ENCODE results near the gene SH2D7. TPM values are rescaled to one million over a fixed set of nuclear protein-coding genes. Genes with fewer than 3 reads are reported as not detected.
A peak's percentile ranks its signal among the peaks of the same experiment; 100 is the strongest.

The SH2D7 gene
- total RNA-seq, 1 experiment from 2014 or later = not detected

DNA sequence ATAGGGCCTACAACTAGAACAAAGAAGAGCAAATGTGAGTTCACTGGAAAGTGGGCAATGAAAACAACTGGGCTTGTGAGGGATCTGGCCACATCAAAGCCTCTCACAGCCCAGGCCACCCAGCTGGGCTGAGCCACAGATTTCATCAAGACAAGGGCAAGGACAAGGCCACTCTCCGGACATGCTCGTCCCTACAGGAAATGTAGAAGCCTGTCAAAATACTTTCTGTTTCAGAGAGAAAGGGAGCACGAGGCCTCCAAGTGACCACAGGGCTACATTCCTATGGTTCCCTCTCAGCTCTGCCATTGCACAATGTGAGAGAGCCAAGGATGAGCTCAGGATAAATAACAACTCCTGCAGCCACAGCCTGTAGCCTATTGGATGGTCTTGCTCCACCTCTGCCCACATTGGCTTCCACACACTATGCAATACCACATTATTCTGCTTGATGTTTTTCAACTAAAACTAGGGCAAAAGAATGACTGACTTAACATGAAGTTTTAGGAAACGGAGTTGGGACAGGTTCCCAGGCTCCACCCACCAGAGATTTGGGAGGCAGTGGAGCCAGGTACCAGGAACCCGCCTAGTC lies 27.0 kb upstream of the SH2D7 start:
- BruUV-seq (replicated peaks) = no TSS peak
- no peak for DNase-seq
- H3K36me3 Mint-ChIP-seq (ENCODE audit: insufficient read depth, unreplicated experiment) = no peaks in the 10 kb centered on the region
- TF ChIP-seq, protein P1, sequence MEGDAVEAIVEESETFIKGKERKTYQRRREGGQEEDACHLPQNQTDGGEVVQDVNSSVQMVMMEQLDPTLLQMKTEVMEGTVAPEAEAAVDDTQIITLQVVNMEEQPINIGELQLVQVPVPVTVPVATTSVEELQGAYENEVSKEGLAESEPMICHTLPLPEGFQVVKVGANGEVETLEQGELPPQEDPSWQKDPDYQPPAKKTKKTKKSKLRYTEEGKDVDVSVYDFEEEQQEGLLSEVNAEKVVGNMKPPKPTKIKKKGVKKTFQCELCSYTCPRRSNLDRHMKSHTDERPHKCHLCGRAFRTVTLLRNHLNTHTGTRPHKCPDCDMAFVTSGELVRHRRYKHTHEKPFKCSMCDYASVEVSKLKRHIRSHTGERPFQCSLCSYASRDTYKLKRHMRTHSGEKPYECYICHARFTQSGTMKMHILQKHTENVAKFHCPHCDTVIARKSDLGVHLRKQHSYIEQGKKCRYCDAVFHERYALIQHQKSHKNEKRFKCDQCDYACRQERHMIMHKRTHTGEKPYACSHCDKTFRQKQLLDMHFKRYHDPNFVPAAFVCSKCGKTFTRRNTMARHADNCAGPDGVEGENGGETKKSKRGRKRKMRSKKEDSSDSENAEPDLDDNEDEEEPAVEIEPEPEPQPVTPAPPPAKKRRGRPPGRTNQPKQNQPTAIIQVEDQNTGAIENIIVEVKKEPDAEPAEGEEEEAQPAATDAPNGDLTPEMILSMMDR (IDR thresholded peaks at IDR 0.05; ENCODE audit: unreplicated experiment) = no peak
- H3K27ac Mint-ChIP-seq (ENCODE audit: unreplicated experiment) = no peak overlapping the region
- no peak overlapping the region for H3K4me3 Mint-ChIP-seq (ENCODE audit: low read depth, unreplicated experiment)
- intact Hi-C loops (cut with micrococcal nuclease; ENCODE audit: unreplicated experiment) = loop anchor here (5.0 kb wide), 1 partner anchor 58 kb away; no protein-coding TSS in a partner anchor
- no peaks in the 10 kb centered on the region for H3K9me3 Mint-ChIP-seq (ENCODE audit: low read depth, unreplicated experiment)
- CTCF ChIA-PET = interaction anchor here (0.6 to 1.0 kb wide), 5 partner anchors 8 to 162 kb away, joined by 3 to 8 read pairs (median 3); no protein-coding TSS in a partner anchor
- no peaks in the 10 kb centered on the region for H3K27me3 Mint-ChIP-seq (ENCODE audit: unreplicated experiment)
- no peaks in the 10 kb centered on the region for H3K4me1 Mint-ChIP-seq (ENCODE audit: low read depth, unreplicated experiment)

DNA sequence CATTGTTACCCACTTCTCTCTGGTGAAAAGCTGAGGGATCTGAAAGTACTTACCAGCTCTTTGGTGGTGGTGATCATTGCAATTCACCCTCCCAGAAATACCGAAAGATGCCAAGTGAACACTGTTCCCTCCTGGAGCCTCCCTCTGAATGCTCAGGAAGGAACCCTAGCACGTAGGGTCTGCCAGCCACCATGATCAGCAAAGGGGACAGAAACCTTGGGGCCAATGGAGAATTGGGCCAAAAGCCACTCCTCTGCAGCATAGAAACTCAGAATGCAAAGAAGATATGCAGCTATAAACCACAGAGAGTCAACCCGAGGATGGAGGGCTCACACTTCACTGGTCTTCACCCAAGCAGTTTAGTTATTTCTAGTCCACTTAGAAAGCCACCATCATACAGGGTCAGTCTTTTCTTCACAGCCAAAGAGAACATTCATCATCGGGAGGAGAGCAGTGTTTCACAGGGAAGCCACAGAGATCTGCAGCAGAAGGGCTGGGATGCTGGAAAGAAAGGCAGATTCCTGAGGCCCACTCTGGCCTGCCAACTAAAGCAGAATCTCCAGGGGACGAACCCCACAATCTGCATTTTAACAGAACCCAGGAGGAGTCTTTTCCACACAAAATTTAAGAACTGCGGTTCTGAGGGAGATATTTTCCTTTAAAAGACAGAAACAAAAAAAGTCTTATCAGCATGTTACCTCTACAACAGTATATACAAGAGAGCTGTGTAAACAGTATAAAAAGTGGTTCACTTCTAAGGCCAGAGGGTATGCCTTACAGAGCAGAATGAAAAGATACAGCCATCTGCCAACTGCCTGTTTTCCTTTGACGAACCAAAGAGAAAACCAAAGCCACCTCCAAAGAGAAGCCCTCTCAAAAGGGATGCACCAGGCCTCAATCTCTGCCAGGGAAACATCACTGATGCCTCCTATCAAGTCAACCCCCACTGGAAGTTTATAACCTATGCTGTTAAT lies 26.1 kb upstream of the SH2D7 start:
- no peak overlapping the region for H3K4me3 Mint-ChIP-seq (ENCODE audit: low read depth, unreplicated experiment)
- H3K9me3 Mint-ChIP-seq (ENCODE audit: low read depth, unreplicated experiment) = no peaks in the 10 kb centered on the region
- no peak overlapping the region for H3K27ac Mint-ChIP-seq (ENCODE audit: unreplicated experiment)
- H3K4me1 Mint-ChIP-seq (ENCODE audit: low read depth, unreplicated experiment) = no peaks in the 10 kb centered on the region
- no peaks in the 10 kb centered on the region for H3K27me3 Mint-ChIP-seq (ENCODE audit: unreplicated experiment)
- no TSS peak for BruUV-seq (replicated peaks)
- no peak for DNase-seq
- CTCF ChIA-PET = interaction anchor here (0.6 to 1.0 kb wide), 6 partner anchors 9 to 189 kb away, joined by 3 to 8 read pairs (median 4); no protein-coding TSS in a partner anchor
- intact Hi-C loops (cut with micrococcal nuclease; ENCODE audit: unreplicated experiment) = loop anchor here (5.0 kb wide), 1 partner anchor 59 kb away; no protein-coding TSS in a partner anchor
- TF ChIP-seq, protein P1 (IDR thresholded peaks at IDR 0.05; ENCODE audit: unreplicated experiment) = no peak
- H3K36me3 Mint-ChIP-seq (ENCODE audit: insufficient read depth, unreplicated experiment) = no peaks in the 10 kb centered on the region

DNA sequence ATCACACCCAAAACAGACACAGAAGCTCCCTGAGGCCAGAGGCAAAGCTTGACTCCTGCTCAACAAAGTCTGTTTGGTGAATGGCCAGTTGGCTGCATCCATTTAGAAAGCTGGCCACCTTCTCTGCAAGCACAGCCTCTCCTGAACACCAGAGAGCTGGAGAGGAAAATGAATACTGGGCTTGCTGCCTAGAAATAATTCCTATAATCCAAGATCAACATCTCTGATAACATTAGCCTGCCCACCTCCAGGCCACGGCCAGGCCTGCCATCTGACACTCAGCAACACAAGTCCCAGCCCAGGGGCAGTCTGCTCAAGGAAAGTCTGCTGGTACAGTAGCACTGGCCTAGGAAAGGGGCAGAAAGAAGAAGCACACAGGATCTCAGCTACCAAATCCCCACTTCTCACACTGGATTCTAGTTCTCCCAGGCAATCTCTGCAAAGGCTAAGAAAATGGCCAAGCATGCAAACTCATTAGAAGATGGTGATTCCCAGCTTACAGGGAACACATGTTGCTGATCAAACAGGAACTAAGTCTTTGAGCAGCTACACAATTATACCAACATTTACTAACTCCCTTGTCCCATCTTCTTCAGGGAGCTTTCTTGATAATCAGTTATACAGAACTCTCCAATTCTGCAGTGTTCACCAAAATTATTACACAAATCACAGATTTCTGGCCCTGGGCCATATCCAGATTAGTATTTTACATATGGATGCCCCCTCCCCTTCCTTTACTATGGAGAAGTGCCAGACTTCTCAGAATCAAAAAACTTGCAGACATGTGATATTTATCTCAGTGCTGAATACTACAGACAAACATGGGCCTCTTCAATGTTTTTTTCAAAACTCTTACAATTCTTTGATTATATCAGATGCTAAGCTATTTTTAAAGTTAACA lies 24.8 kb upstream of the SH2D7 start:
- H3K4me3 Mint-ChIP-seq (ENCODE audit: low read depth, unreplicated experiment) = peak overlapping the region; percentile 13
- no peak overlapping the region for H3K27ac Mint-ChIP-seq (ENCODE audit: unreplicated experiment)
- CTCF ChIA-PET = interaction anchor here (0.6 to 1.7 kb wide), 4 partner anchors 11 to 58 kb away, joined by 4 to 6 read pairs (median 4); no protein-coding TSS in a partner anchor
- intact Hi-C loops (cut with micrococcal nuclease; ENCODE audit: unreplicated experiment) = loop anchor here (5.0 kb wide), 1 partner anchor 60 kb away; no protein-coding TSS in a partner anchor
- TF ChIP-seq, protein P1 (IDR thresholded peaks at IDR 0.05; ENCODE audit: unreplicated experiment) = no peak
- no TSS peak for BruUV-seq (replicated peaks)
- no peaks in the 10 kb centered on the region for H3K9me3 Mint-ChIP-seq (ENCODE audit: low read depth, unreplicated experiment)
- no peaks in the 10 kb centered on the region for H3K36me3 Mint-ChIP-seq (ENCODE audit: insufficient read depth, unreplicated experiment)
- peaks cover 7% of the 10 kb centered on the region for H3K4me1 Mint-ChIP-seq (ENCODE audit: low read depth, unreplicated experiment)
- H3K27me3 Mint-ChIP-seq (ENCODE audit: unreplicated experiment) = no peaks in the 10 kb centered on the region
- DNase-seq = no peak

DNA sequence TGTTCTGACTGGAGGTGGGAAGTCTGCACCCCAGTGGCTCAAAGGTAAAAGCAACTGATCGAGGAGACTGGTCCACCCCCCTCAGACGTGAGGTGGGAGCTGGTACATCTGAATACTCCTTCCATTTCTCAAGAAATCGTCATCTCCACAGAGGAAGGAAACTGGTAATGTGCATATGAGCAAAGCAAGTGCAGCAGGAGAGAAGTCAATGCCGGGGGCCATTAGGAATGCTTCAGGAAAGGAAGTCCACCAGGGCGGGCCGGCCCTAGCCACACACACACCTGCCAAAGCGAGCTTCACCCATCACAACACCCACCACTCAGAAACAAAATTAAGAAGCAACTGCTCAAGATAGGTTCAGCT lies 23.3 kb upstream of the SH2D7 start:
- TF ChIP-seq, protein P1 (IDR thresholded peaks at IDR 0.05; ENCODE audit: unreplicated experiment) = no peak
- DNase-seq = no peak
- Mint-ChIP-seq H3K27me3 (ENCODE audit: unreplicated experiment) (no peaks in the 10 kb centered on the region), H3K27ac (ENCODE audit: unreplicated experiment) (peak overlapping the region; percentile 45), H3K9me3 (ENCODE audit: low read depth, unreplicated experiment) (no peaks in the 10 kb centered on the region), H3K36me3 (ENCODE audit: insufficient read depth, unreplicated experiment) (no peaks in the 10 kb centered on the region), H3K4me3 (ENCODE audit: low read depth, unreplicated experiment) (peak overlapping the region; percentile 13), H3K4me1 (ENCODE audit: low read depth, unreplicated experiment) (peaks cover 9% of the 10 kb centered on the region)
- intact Hi-C loops (cut with micrococcal nuclease; ENCODE audit: unreplicated experiment) = loop anchor here (5.0 kb wide), 1 partner anchor 62 kb away; no protein-coding TSS in a partner anchor
- no TSS peak for BruUV-seq (replicated peaks)
- CTCF ChIA-PET = interaction anchor here (1.7 kb wide), 1 partner anchor 17 kb away, joined by 4 read pairs; no protein-coding TSS in a partner anchor
